Measurements from ENCODE around the gene TSPEAR.

The TSPEAR gene

DNA sequence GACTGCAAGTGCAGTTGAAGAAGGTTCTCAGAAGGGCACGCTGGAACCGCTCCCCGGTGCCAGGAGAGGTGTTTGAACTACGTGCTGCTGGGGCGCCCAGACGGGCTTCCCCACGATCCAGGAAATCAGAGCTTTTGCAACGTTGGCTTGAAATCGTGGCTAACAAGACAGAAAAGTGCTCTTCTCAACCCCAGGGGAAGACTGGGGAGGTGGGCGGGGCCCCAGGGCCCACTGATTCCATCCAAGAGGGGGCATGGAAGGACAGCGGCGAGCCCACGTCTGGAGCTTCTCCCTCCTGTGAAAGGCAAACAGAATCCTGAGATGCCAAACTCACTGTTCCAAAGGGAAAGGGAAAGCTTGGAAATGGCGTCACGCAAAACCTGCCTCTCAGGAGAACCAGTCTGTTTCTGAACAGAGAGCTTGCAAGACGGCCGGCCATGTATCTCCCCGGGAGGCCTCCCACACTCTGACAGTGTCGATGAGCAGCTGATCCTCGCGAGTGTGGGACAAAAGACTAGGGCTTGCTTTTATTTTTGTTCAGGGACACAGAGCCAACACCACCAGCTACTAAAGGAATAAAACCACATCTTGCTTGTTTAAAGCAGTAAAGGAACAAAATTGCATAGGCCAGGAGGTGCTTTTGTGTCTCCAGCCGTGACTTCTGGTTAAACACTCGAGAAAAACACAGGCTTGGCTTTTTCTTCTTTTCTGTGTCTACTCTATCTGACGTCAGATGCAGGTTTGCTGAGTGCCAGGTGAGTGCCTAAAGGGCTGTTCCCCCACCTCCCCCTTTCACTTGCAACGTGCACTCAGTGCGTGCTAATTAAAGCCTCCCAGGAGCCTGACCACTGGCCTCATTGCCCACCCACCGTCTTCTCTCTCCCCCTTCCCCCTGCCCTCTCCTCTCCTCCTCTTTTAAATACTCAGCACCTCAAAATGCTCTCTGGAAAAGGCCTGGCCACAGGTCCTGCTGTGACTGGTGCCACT is 214.5 kb downstream of the TSPEAR start:
- DNase-seq: no peak

DNA sequence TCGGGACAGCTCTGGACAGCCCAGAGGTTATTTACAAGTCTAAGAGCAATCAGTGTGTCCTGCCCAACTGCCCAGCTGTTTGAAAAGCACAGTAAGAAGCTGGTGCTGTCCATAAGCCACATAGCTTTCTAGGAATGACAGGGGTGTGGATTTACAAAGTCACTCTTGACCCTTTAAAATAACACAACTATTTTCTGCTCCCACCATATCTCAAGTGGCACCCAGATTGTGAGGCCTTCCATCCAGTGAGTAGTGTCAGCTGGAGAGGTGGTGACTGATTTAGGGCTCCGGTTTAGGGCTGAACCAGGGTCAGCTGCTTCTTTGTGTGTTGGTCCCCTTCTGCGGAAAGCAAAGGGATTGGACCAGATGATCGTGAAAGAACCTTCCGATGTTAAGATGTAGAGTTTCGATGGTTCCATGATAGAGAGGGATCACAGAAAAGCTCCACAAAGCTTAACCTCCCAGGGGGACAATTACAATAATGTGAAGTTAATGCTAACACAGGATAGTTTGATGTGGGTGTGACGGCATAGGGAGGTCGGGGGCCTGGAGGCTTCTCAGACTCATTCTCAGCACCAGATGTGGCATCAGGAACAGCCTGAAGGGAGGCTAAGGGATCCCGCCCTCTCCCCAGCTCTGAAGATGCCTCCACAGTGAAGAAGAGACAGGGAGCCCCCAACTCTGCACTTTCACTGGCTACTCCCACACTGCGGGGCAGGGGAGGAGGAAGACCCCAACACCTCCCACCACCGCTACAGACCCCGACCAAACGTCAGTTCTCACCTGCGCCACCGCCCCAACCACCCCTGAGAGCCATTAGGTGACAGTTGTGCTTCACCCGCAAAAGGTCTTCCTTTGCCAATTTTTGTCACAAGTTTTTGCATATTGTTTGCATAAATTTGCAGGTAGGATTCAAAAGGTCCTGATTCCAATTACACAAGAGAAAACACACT is 215.5 kb downstream of the TSPEAR start:
- no peak for DNase-seq

DNA sequence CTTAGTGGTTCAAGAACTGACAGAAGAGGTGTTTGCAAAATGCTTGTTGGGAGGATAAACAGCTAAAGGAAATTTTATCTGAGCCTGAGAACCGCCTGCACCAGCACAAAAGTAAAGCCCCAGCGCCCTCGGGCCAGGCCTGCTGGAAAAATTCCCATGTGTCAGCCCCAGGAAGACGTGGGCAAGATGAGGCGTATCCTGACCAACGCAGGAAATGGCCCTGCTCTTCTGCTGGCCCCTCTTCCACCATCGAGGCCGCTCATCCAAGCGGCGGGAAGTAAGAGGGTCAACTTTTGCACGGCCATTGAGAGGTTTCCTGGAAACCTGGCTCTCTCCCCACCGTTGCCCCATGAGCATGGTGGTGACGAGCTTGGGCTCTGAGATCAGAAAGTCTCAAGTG is 216.4 kb downstream of the TSPEAR start:
- DNase-seq: no peak

DNA sequence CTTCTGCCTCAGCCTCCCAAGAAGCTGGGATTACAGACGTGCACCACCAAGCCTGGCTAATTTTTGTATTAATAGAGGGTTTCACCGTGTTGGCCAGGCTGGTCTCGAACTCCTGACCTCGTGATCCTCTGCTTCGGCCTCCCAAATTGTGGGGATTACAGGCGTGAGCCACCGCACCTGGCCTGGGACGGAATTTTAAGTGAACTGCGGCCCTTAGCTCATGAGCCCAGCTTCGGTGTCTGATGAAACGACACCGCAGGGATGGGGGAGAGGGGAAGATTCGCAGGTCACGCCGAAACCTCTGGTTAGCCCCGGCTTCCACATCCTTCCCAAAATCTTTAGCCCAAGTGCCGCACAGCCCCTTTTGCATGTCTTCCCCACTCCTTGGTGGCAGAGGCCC is 217.0 kb downstream of the TSPEAR start:
- DNase-seq: no peak

DNA sequence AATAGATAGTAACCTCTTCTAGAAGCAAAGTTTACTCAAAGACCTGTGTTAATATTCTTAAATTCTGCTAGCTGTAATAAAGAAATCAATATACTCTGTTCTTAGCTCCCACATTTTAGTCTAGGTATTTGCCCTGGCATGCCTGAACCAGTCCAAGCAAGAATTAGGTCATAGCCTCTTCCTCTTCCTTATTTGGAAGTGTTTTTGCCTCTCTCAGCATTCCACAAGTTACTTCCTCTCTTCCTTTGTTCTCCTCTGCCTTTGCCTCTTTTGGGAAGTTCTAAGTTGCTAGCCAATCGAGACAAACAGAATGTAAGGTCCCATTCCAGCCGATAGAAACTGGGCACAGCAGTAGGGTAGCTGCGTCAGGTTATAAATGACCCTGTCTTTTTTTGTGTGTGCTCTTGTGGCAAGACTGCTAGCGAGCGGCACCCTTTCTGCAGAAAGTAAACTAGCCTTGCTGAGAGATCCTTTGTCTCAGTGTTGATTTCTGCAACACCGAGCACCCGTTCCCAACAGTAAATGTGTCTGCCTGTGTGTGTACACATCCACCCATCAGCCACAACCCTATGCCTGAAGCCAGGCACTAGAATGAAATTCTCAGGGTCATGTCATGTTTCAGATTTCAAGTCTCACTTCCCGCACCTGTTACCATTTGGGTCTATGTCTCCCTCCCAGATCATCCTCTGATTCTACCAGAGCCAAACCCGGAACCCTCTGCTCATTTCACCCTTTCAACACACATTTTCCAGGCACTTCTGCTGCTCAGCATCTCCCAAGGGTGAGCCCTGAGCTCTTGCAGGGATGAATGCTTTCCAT is 218.6 kb downstream of the TSPEAR start:
- DNase-seq: no peak

DNA sequence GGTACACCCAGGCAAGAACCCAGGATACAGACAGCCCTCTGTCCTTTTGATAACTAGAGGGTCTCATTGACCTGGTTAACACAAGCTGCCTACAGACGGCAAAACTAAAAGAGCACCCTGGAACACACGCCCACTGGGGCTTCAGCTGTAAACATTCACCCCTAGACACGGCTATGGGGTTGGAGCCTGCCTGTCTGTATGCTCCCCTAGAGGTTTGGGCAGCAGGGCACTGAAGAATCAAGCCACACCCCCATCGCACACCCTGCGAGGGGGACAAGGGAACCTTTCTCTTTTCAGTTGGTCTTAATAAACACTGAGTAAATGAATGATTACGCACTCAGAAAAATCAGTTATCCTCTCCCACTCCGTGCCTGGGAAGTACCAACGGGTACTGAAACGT is 220.6 kb downstream of the TSPEAR start:
- no peak for DNase-seq

DNA sequence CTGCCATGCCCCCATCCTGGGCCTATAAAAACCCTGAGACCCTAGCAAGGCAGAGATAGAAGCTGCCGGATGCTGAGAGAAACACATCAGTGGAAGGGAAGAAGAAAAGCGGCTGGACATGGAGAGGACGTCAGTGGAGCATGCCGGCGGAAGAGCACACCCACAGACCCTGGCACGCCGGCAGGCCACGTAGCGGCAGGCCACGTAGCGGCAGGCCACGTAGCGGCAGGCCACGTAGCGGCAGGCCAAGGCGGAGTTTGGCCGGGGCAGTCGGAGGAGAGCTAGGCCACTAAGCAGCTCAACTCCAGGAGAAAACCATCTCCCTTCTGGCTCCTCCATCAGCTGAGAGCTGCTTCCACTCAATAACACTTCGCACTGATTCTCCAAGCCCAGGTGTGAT is 221.0 kb downstream of the TSPEAR start:
- DNase-seq: no peak

DNA sequence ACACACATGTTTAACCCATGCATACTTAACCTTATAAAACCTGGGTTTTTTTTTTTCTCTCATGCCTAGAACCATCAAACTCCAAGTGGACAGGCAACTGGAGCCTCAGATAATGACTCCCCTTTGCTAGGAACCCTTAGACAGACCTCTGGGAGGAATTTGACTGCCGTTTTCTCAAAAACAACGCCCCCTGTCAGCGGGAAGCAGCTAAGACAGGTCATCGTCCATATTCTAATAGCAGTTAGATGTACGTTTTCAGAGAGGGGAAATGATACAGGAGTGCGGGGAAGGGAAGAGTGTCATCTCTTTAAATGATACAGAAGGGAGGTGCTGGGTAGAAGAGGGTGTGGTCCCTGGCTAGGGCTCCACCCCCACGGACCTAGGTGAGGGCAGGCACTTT is 221.4 kb downstream of the TSPEAR start:
- no peak for DNase-seq

DNA sequence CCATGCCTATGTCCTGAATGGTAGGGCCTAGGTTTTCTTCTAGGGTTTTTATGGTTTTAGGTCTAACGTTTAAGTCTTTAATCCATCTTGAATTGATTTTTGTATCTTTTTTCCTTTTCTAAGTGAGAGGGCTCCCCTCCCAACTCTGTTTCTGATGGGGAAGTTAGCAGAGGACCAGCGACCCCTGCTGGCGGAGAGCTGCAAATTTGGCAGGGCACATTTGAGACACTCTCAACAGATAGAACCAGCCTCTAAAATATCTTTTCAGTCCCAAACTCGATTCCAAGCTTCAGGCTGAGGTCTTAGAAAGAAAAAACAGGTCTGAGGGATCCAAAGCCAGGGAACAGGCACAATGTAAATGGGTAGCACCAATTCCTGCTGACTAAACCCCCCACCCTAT is 223.5 kb downstream of the TSPEAR start:
- DNase-seq: no peak

DNA sequence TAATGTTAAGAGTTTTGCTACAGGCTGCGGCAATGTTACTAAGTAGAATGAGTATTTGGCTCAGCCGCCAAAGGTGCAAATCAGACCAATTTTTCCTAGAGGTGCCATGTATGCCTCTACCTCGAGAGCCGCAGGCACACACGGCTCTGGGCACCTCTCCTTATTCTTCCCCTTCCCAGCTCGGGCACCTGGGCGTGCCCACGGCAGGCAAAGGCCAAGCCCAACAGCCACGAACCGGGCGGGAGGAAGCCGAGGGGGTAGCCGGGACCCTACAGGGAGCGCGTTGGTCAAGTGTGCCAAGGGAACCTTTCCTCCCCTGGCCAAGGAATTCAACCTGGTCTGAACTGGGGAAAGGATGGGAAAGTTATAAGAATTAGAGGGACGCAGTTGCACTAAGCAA is 225.1 kb downstream of the TSPEAR start:
- DNase-seq: no peak

DNA sequence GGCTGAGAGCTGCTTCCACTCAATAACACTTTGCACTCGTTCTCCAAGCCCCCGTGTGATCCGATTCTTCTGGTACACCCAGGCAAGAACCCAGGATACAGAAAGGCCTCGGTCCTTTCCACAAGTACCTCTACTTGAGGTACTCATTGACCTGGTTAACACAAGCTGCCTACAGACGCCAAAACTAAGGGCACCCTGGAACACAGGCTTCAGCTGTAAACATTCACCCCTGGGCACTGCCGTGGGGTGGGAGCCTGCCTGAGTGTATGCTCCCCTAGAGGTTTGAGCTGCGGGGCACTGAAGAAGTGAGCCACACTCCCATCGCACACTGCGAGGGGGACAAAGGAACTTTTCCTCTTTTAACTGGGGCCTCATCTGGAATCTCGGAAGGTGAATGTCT is 225.6 kb downstream of the TSPEAR start:
- no peak for DNase-seq

DNA sequence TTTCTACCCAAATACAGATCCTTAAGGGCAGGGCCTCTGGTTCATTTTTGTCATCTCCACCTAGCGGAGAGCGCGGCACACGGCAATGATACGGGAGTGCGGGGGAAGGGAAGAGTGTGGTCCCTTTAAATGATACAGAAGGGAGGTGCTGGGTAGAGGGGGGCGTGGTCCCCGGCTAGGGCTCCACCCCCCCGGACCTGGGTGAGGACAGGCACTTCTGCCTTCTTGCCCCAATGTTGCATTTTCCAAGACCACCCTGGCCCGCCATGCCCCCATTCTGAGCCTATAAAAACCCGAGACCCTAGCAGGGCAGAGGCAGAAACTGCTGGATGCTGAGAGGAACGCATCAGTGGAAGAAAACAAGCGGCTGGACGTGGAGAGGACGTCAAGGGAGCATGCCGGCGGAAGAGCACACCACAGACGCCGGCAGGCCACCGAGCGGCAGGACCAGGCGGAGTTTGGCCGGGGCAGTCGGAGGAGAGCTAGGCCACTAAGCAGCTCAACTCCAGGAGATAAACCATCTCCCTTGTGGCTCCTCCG is 226.0 kb downstream of the TSPEAR start:
- DNase-seq: no peak

DNA sequence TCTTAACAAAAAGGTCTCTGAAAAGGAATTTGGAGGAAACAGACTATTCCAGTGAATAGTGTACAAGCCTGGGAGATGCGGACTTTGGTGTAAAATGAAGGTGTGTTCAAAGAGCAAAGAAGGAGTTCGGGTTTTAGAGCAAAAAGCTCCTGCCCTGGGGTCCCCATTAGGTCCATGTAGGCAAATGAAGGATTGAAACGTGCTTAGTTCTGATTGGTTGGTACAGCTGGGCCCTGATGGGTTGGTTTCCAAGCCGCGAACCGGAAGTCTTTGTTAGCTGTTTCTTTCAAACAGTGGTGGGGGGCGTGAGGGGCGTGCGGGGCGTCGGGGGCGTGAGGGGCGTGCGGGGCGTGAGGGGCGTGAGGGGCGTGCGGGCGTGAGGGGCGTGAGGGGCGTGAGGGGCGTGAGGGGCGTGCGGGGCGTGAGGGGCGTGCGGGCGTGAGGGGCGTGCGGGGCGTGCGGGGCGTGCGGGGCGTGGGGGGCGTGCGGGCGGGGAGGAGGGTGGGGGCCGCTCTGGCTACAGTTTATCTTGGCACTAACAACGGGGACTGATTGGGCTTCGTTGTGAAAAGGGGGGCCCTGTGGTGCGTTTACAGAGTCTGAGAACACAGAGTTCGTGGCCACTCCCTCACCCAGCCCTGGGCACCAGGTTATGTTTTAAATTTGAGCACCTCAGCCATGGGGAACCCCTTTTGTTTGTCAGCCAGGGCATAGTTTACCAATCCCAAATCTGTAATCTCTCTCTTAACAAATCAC is 226.7 kb downstream of the TSPEAR start:
- DNase-seq: no peak

DNA sequence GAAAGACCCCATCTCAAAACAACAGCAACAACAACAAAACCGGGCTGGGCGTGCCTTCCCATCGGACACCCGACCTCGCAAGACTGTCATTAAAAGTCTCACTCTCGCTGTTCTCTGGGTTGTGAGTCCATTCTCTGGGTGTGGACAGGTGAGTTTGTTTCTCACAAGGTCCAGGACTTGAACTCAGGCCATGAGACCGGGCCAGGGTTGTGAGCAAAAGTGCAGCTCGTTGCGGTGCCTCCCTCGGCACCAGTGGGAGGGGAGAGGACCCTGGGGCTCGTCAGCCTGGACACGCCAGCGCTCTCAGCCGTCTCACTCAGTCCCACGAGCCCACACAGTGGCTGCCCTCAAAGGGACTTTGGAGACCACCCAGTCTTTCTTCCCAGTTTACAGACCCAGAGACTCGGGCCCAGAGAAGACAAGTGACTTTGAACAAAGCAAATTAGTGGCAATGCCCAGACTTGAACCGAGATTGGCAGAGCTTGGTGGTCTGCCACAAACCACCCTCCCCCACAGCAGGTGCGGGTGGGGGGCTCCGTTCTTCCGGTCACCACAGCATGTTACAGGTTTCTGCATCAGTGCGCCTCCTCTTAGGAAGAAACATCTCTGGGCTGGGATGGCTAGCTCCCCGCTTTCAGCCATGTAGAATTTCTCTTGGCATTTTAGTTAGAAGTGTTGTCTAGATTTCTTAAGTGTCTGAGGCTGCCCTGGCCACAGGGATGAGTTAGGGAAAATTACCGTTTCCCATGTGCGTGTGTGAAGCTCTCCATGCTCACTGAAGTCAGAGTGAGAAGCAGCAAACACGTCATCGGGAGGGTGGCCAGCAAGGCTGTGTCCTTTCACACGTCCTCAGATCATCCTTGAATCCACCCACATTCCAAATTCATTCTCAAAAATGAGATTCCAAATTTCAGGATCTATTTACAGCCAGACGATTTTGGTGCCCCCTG is 227.8 kb downstream of the TSPEAR start:
- DNase-seq: no peak

DNA sequence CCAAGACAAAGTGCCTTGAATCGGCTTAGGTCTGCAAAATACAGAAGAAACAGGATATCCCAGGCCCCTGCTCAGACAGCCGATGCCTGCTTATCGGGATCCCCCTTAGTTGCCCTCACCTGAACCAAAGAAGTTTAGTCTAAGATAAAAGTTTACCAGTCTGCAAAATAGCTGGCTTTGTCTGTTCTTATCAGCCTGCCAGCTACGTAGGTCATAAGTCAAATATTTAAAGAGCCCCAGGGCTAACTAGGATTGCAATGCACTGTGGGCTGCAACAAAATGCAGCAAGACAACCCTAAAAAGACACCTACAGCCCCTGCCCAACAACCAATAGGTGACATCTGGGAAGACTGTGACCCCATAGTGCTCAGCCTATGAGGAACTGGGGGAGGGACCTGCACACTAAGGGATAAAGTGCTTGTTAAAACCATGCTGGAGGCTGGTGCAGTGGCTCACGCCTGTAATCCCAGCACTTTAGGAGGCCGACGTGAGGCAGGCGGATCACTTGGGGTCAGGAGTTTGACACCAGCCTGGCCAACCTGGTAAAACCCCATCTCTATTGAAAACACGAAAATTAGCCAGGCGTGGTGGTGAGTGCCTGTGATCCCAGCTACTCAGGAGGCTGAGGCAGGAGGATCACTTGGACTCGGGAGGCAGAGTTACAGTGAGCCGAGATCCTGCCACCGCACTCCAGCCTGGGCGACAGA is 228.6 kb downstream of the TSPEAR start:
- DNase-seq: no peak

DNA sequence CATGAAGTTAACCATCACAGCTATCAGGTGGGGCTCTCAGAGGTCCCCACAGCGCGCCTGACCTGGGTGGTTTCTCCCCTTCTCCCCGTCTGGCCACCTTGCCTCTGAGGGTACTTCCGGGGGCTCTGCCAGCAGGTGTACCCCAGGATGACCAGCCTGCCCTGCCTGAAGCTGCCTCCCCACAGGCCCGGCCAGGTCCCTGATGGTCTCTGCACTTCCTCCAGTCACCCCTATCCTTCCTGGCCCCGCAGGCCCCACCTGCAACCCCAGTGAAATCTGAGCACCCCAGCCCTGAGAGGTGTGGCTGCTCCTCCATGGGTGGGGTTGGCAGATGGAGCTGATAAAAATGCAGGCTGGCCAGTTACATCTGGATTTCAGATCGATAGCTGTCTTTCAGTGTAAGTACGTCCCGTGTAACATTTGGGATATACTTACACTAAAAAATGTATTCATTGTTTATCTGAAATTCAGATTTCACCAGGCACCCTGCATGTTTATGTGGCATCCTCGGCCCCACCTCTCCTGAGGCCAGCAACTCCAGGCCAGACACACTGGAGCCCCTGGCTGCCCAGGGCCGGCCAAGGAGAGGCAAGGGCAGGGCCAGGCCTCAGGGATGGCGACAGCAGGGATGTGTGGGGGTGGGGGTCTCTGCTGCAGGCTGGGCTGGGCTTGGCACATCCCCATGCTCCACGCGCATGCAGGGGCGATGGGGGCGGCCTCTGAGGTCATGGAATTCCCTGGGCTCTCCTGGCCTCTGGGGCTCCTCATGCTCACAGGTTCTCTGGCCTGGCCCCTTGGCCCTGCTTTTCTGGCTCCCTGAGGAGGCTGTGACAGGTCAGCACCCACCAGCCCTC is 230.9 kb downstream of the TSPEAR start:
- no peak for DNase-seq

DNA sequence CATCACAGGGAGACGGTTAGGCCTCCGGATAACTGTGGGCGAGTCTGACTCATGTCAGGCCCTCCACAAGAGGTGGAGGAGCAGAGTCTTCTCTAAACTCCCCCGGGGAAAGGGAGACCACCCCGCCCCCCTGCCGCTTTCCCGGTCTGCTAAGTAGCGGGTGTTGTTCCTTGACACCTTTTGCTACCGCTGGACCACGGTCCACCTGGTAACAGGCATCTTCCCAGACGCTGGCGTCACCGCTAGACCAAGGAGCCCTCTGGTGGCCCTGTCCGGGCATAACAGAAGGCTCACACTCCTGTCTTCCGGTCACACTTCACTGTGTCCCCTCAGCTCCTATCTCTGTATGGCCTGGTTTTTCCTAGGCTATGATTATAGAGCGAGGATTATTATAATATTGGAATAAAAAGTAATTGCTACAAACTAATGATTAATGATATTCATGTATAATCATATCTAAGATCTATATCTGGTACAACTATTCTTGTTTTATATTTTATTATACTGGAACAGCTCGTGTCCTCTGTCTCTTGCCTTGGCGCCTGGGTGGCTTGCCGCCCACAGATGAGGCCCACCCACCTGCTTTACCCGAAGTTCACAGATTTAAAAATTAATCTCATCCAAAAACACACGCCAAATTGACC is 231.7 kb downstream of the TSPEAR start:
- peak; percentile 36 for DNase-seq

DNA sequence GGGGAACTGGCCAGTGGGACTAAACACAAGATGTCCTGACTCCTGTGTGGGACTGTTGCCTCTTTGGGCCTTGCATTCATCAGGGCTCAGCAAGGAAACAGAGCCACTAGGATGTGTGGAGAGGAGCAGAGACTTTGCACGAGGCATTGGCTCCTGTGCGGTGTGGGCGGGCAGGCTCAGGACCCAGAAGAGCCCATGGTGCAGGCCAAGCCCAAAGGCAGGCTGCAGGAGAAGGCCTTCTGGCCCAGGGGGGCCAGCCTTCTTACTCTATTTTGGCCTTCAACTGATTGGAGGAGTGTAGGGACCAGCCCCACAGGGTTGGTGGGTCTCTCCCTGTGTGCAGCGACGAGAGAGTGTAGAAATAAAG is 232.6 kb downstream of the TSPEAR start:
- DNase-seq: no peak

Data from activated effector memory CD4-positive, alpha-beta T cell treated with Interleukin-2 at 50 U/mL for 16 hours (primary cell).